Gastrocnemius medialis (tissue), 4 donors: ENCODE data around the gene VPS26B. TPM values are rescaled to one million over a fixed set of nuclear protein-coding genes. Genes with fewer than 3 reads are reported as not detected.
A peak's percentile ranks its signal among the peaks of the same experiment; 100 is the strongest.
"Not testable (repeated sequence)": the region's sequence is repeated elsewhere in the genome, so short reads cannot be mapped to it uniquely, and the experiment has no call there.

Source experiments
- ATAC-seq, 2 donors: fragments of 150-250 bp; one replicate each; pipeline ENCODE4 v1.9.1; 2016
- DNase-seq, 2 donors: peaks; one replicate each; pipeline ENCODE4 v3.0.0-alpha.2; 2019
- H3K27ac ChIP-seq, 4 donors: fragments of 200-600 bp; sonication (generic); 1 replicate in 1 of 4; 2 replicates in 3 of 4; pipeline ENCODE4 v1.5.1; 2016 to 2018; ENCODE audit warnings: mild to moderate bottlenecking in 2 of 4, moderate library complexity in 1 of 4
- H3K27me3 ChIP-seq, 3 donors: fragments of 200-600 bp; sonication (generic) in 2 of 3; 1 replicate in 1 of 3; 2 replicates in 2 of 3; pipeline versions ENCODE4 v1.5.1 to v1.6.0; 2016 to 2019; ENCODE audit warnings: mild to moderate bottlenecking in 1 of 3, moderate library complexity in 1 of 3
- H3K36me3 ChIP-seq, 2 donors: fragments of 200-600 bp; sonication (generic) in 1 of 2; one replicate each; pipeline ENCODE4 v1.5.1; 2017 to 2018
- H3K4me1 ChIP-seq, 2 donors: fragments of 200-600 bp; sonication (generic) in 1 of 2; one replicate each; pipeline ENCODE4 v1.5.1; 2016 to 2017; ENCODE audit warnings: mild to moderate bottlenecking in 2 of 2
- H3K4me3 ChIP-seq, 4 donors: fragments of 200-600 bp; sonication (generic) in 3 of 4; 1 replicate in 1 of 4; 2 replicates in 3 of 4; pipeline ENCODE4 v1.5.1; 2016 to 2019; ENCODE audit warnings: mild to moderate bottlenecking in 2 of 4
- H3K9me3 ChIP-seq, 3 donors: fragments of 200-600 bp; sonication (generic) in 2 of 3; 1 replicate in 1 of 3; 2 replicates in 2 of 3; pipeline ENCODE4 v1.5.1; 2016 to 2019
- POLR2A ChIP-seq, 2 donors: fragments of 450-650 bp; IDR thresholded peaks; one replicate each; pipeline ENCODE4 v1.6.1; 2017; ENCODE audit warnings: antibody characterized with exemption in 2 of 2, mild to moderate bottlenecking in 2 of 2, moderate library complexity in 2 of 2
- in situ Hi-C, 4 donors: fragments of 200-750 bp; cut with MboI; loops; one replicate each; pipeline versions ENCODE4 v1.15.0 to v1.8.0; 2017; ENCODE audit warnings: low sequenced_read_pairs in 4 of 4
- intact Hi-C: fragments of 100-400 bp; cut with DNase I; formaldehyde crosslinking; loops from one replicate; pipeline ENCODE4 v1.15.1; 2023; ENCODE audit warnings: low total_unique reads
- total RNA-seq, 4 donors: library from RNA; depleted of rRNA; stranded (reverse); fragments of >200 nt; gene quantifications; one replicate each; pipeline versions ENCODE4 v1.1.0 to v1.2.3, GENCODE V29; 2016
- TF ChIP-seq, protein P1 (sequence below), 5 experiments: fragments of 450-650 bp in 3 of 5; fragments of 200-600 bp in 2 of 5; sonication (generic) in 2 of 5; IDR thresholded peaks in 4 of 5; conservative IDR thresholded peaks in 1 of 5; 1 replicate in 4 of 5; 2 replicates in 1 of 5; pipeline ENCODE4 v1.5.1; 2016 to 2019; ENCODE audit warnings: antibody characterized with exemption in 5 of 5, mild to moderate bottlenecking in 3 of 5, moderate library complexity in 3 of 5

VPS26B gene
- total RNA-seq, 4 donors from 2014 or later, result 15.4 to 32.9 (median 22.2) TPM

DNA sequence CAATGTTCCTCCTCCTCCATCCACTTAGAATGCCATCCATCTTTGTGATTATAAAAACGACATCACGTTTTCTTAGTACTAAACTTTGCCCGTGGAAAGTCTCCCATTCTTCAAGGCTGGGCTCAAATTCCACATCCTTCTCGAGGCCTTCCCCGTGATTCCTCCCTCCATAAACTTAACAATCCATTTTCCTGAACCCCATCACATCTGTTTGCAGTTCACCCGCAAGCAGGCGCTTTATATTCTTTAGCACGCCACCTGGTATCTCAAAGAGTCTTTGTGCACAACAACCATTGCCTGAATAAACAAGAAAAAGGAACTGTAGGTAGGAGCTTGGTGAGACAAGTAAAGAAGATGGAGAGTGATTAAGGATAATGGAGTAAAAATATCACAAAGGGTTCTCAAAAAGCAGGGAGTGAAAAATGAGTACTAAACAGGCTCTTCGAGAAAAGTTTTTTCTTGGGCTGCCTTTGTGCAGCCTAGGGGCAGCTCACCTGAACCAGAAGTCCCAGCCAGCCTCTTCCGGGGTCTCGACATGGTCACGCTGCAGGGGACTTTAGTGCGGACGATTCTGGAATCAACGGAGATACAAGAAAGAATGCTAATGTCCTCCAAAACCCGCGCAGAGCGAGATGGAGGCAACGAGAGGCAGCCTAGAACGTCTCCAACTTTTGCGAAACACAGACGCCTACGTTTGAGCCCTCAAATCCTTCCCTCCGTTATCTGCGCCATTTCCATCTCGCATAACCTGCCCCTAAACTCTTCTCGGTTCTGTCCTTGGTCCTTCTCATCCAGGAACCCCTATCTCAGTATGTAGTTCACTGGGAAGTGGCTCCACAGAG is 28.1 kb downstream of the VPS26B start:
- Histone ChIP-seq H3K36me3 (peaks cover 0 to 51% of the 10 kb centered on the region in 2 donors), H3K27ac (peak overlapping the region; percentile 70 to 87 (median 82)), H3K4me3 (peak overlapping the region; percentile 95 to 100 (median 96)), H3K27me3 (no peaks in the 10 kb centered on the region), H3K9me3 (no peaks in the 10 kb centered on the region), H3K4me1 (peaks cover 24 to 30% of the 10 kb centered on the region in 2 donors)
- in situ Hi-C loops (no loop called here), intact Hi-C loops (loop anchor here (1.0 to 5.0 kb wide), 3 partner anchors 28 to 205 kb away; partner anchors contain the start of genes GLB1L2 and VPS26B)
- DNase-seq (peak in 1 of 2 donors; percentile 18), ATAC-seq (peak; percentile 55 to 67)
- TF ChIP-seq, protein P1, sequence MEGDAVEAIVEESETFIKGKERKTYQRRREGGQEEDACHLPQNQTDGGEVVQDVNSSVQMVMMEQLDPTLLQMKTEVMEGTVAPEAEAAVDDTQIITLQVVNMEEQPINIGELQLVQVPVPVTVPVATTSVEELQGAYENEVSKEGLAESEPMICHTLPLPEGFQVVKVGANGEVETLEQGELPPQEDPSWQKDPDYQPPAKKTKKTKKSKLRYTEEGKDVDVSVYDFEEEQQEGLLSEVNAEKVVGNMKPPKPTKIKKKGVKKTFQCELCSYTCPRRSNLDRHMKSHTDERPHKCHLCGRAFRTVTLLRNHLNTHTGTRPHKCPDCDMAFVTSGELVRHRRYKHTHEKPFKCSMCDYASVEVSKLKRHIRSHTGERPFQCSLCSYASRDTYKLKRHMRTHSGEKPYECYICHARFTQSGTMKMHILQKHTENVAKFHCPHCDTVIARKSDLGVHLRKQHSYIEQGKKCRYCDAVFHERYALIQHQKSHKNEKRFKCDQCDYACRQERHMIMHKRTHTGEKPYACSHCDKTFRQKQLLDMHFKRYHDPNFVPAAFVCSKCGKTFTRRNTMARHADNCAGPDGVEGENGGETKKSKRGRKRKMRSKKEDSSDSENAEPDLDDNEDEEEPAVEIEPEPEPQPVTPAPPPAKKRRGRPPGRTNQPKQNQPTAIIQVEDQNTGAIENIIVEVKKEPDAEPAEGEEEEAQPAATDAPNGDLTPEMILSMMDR (IDR thresholded peaks at IDR 0.05 in 4 of 5, conservative IDR thresholded peaks at IDR 0.05 in 1 of 5), result no peak
- TF ChIP-seq POLR2A (IDR thresholded peaks at IDR 0.05), result no peak

DNA sequence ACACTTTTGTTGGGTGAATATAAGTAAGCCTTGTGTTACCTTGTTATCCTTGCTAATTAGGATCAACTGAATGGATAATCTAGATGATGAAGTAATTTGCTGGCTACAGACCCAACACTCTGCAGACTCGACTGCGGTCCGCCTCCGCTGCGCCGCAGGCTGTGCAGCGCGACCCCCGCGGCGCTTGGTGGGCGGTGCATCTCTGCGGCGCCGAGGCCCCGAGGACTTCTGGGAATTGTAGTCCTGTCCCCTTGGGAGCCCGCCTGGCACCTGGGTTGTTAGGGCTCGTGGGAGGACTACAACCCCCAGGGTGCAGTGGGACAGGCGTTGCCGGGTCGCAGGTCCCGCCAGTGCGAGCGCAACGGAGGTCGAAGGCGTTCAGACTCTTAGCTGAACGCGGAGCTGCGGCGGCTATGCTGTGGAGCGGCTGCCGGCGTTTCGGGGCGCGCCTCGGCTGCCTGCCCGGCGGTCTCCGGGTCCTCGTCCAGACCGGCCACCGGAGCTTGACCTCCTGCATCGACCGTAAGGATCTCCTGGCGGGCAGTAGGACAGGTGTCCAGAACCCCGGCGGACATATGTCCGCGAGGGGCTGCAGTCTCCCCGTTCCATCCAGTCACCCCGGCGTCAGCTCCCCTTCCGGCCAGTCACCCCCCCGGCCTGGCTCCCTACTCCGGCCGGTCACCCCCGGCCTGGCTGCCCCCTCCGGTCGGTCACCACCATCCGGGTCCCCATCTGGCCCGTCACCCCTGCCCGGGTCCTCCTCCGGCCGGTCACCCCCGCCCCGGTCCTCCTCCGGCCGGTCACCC is 28.9 kb downstream of the VPS26B start, which contains the start of the genes ACAD8 and THYN1:
ACAD8 (plus strand) TSS at position 381 of the 806 bp plus-strand sequence; CDS start at position 414, 33 bp downstream.
THYN1 (minus strand) TSS at position 165 of the 806 bp plus-strand sequence. CDS start 470 bp downstream, outside the sequence.
- ATAC-seq (peak; percentile 96 to 97), DNase-seq (peak; percentile 96)
- in situ Hi-C loops, result no loop called here
- intact Hi-C loops, result loop anchor here (1.0 to 5.0 kb wide), 3 partner anchors 29 to 206 kb away; partner anchors contain the start of genes GLB1L2 and VPS26B
- Histone ChIP-seq H3K27ac (peak within 1 kb of the TSS; percentile 70 to 87 (median 82)), H3K27me3 (no peaks in the 10 kb centered on the region), H3K36me3 (peaks cover 0 to 46% of the 10 kb centered on the region in 2 donors), H3K4me1 (peaks cover 24 to 30% of the 10 kb centered on the region in 2 donors), H3K4me3 (peak within 1 kb of the TSS; percentile 95 to 100 (median 96)), H3K9me3 (no peaks in the 10 kb centered on the region)
- peak; percentile 61 to 62 for TF ChIP-seq POLR2A (IDR thresholded peaks at IDR 0.05)
- TF ChIP-seq, protein P1 (IDR thresholded peaks at IDR 0.05 in 4 of 5, conservative IDR thresholded peaks at IDR 0.05 in 1 of 5), result peak; percentile 49 to 75 (median 60)

DNA sequence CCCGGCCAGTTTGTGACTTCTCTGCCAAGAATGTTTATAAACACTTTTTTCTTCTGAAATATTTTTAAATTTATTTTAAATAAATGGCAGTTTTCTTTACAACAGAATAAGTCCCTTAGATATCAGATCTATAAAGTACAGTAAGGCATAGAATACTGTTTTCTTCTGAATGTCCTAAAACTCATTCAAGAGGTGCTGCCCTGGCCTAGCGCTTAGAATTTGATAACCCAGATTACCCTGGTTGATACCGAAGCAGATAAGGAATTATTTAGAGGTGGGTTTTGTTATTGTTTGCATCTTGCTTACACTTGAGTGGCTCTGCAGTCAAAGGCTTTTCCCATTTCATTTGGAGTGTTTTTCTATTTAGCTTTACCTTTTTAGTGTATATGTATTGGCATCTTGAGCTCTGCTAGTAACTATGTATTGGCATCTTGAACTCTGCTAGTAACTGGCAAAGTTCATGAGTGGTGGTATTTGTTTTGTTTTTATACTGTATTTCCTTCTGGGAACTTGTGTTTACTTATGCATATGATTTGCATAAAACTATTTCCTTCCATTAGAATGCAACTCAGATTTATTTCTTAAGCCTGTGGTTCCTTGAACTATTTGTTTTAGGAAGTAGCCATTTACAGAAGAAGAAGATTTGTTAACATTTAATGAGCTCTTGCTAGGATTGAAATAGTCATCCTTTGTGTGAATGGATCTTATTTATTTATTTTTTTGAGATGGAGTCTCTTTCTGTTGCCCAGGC is 30.1 kb downstream of the VPS26B start:
- peak overlapping the region; percentile 95 to 100 (median 96) for H3K4me3 ChIP-seq
- TF ChIP-seq POLR2A (IDR thresholded peaks at IDR 0.05), result no peak
- TF ChIP-seq, protein P1 (IDR thresholded peaks at IDR 0.05 in 4 of 5, conservative IDR thresholded peaks at IDR 0.05 in 1 of 5), result no peak
- peaks cover 24 to 30% of the 10 kb centered on the region in 2 donors for H3K4me1 ChIP-seq
- H3K27me3 ChIP-seq, result no peaks in the 10 kb centered on the region
- no peaks in the 10 kb centered on the region for H3K9me3 ChIP-seq
- H3K36me3 ChIP-seq, result peaks cover 0 to 46% of the 10 kb centered on the region in 2 donors
- in situ Hi-C loops, result no loop called here
- peak overlapping the region in 1 of 4 donors; percentile 80 for H3K27ac ChIP-seq
- intact Hi-C loops, result loop anchor here (5.0 kb wide), 1 partner anchor 207 kb away; no protein-coding TSS in a partner anchor
- no peak for ATAC-seq
- no peak for DNase-seq

GRCh38 chr11:134255184-134255561 is 30.7 kb downstream of the VPS26B start:
- H3K9me3 ChIP-seq, ATAC-seq, intact Hi-C loops, H3K27me3 ChIP-seq, H3K4me3 ChIP-seq, H3K27ac ChIP-seq, DNase-seq, in situ Hi-C loops: not testable (repeated sequence)
- H3K36me3 ChIP-seq, result peaks cover 0 to 46% of the 10 kb centered on the region in 2 donors
- peaks cover 24 to 30% of the 10 kb centered on the region in 2 donors for H3K4me1 ChIP-seq
